Activated CD8-positive, alpha-beta memory T cell treated with anti-CD3 and anti-CD28 coated beads, Interleukin-2, amount 10 ng/mL, durations not matched to agents 7 days and 5 days (primary cell): Measurements from ENCODE around the gene TPST1. TPM values are rescaled to one million over a fixed set of nuclear protein-coding genes. Genes with fewer than 3 reads are reported as not detected.

Experiments
- ATAC-seq: fragments of 150-1000 bp; cut with Tn5 transposase; one replicate; pipeline ENCODE4 v1.10.0; 2021; ENCODE audit warnings: moderate library complexity
- CTCF ChIA-PET: fragments of 350-600 bp; sonication (Branson Sonifier 250); formaldehyde crosslinking; loops from one replicate; lab custom pipeline; 2021; ENCODE audit warnings: antibody characterized with exemption; lab: Charles Lee
- DNase-seq: peaks from one replicate; pipeline ENCODE4 v3.0.0-alpha.2; 2020
- H3K27ac Mint-ChIP-seq: one replicate; pipeline ENCODE4 v1.8.0; 2021; ENCODE audit warnings: mild to moderate bottlenecking, mixed read lengths
- H3K27me3 Mint-ChIP-seq: one replicate; pipeline ENCODE4 v1.8.0; 2021; ENCODE audit warnings: mixed read lengths
- H3K36me3 Mint-ChIP-seq: one replicate; pipeline ENCODE4 v1.8.0; 2021; ENCODE audit warnings: mild to moderate bottlenecking, mixed read lengths
- H3K4me1 Mint-ChIP-seq: one replicate; pipeline ENCODE4 v1.8.0; 2021; ENCODE audit warnings: mixed read lengths
- H3K4me3 Mint-ChIP-seq: one replicate; pipeline ENCODE4 v1.8.0; 2021; ENCODE audit warnings: mild to moderate bottlenecking, moderate library complexity, mixed read lengths
- H3K9me3 Mint-ChIP-seq: one replicate; pipeline ENCODE4 v1.8.0; 2022; ENCODE audit warnings: low read depth, mixed read lengths
- total RNA-seq, 2 experiments: library from RNA; stranded (reverse); gene quantifications; one replicate each; pipeline ENCODE4 v1.2.3, GENCODE V29; 2021

TPST1 gene
- total RNA-seq, 2 experiments from 2014 or later, result 0.85 to 1.1 TPM

- Mint-ChIP-seq H3K36me3 (no peaks in the 10 kb centered on the region), H3K9me3 (no peaks in the 10 kb centered on the region), H3K27ac (no peak overlapping the region), H3K4me3 (no peak overlapping the region), H3K27me3 (no peaks in the 10 kb centered on the region), H3K4me1 (no peaks in the 10 kb centered on the region)
- DNase-seq (no peak), ATAC-seq (no peak)
- CTCF ChIA-PET, result no interaction called here
These were observed 28.2 kb upstream of the TPST1 start for GRCh38 chr7:66176914-66177313.

GRCh38 chr7:66178258-66178657 lies 26.9 kb upstream of the TPST1 start:
- CTCF ChIA-PET, result interaction anchor here (0.6 kb wide), 1 partner anchor 530 kb away, joined by 3 read pairs; no protein-coding TSS in a partner anchor
- H3K4me1 Mint-ChIP-seq, result no peaks in the 10 kb centered on the region
- no peak overlapping the region for H3K4me3 Mint-ChIP-seq
- no peaks in the 10 kb centered on the region for H3K27me3 Mint-ChIP-seq
- ATAC-seq, result no peak
- no peak for DNase-seq
- H3K36me3 Mint-ChIP-seq, result no peaks in the 10 kb centered on the region
- H3K9me3 Mint-ChIP-seq, result no peaks in the 10 kb centered on the region
- H3K27ac Mint-ChIP-seq, result no peak overlapping the region

GRCh38 chr7:66181329-66181728 lies 23.8 kb upstream of the TPST1 start:
- Mint-ChIP-seq H3K4me1 (no peaks in the 10 kb centered on the region), H3K9me3 (no peaks in the 10 kb centered on the region), H3K27me3 (no peaks in the 10 kb centered on the region), H3K4me3 (no peak overlapping the region), H3K36me3 (no peaks in the 10 kb centered on the region), H3K27ac (no peak overlapping the region)
- DNase-seq (no peak), ATAC-seq (no peak)
- CTCF ChIA-PET, result no interaction called here

GRCh38 chr7:66181845-66182244 lies 23.3 kb upstream of the TPST1 start:
- Mint-ChIP-seq H3K36me3 (no peaks in the 10 kb centered on the region), H3K27ac (no peak overlapping the region), H3K4me3 (no peak overlapping the region), H3K4me1 (no peaks in the 10 kb centered on the region), H3K27me3 (no peaks in the 10 kb centered on the region), H3K9me3 (no peaks in the 10 kb centered on the region)
- CTCF ChIA-PET, result no interaction called here
- DNase-seq, result no peak
- ATAC-seq, result no peak

GRCh38 chr7:66182920-66183319 lies 22.2 kb upstream of the TPST1 start:
- Mint-ChIP-seq H3K9me3 (no peaks in the 10 kb centered on the region), H3K36me3 (no peaks in the 10 kb centered on the region), H3K4me3 (no peak overlapping the region), H3K27ac (no peak overlapping the region), H3K4me1 (no peaks in the 10 kb centered on the region), H3K27me3 (no peaks in the 10 kb centered on the region)
- CTCF ChIA-PET, result no interaction called here
- DNase-seq (no peak), ATAC-seq (no peak)

GRCh38 chr7:66183700-66184099 lies 21.4 kb upstream of the TPST1 start:
- H3K27me3 Mint-ChIP-seq, result no peaks in the 10 kb centered on the region
- DNase-seq (no peak), ATAC-seq (no peak)
- peaks cover 3% of the 10 kb centered on the region for H3K9me3 Mint-ChIP-seq
- no peaks in the 10 kb centered on the region for H3K4me1 Mint-ChIP-seq
- no peak overlapping the region for H3K27ac Mint-ChIP-seq
- CTCF ChIA-PET, result no interaction called here
- no peak overlapping the region for H3K4me3 Mint-ChIP-seq
- H3K36me3 Mint-ChIP-seq, result no peaks in the 10 kb centered on the region

GRCh38 chr7:66185680-66186187 lies 19.4 kb upstream of the TPST1 start:
- Mint-ChIP-seq H3K27me3 (no peaks in the 10 kb centered on the region), H3K27ac (no peak overlapping the region), H3K36me3 (no peaks in the 10 kb centered on the region), H3K9me3 (peaks cover 3% of the 10 kb centered on the region), H3K4me3 (no peak overlapping the region), H3K4me1 (no peaks in the 10 kb centered on the region)
- CTCF ChIA-PET, result no interaction called here
- no peak for DNase-seq
- no peak for ATAC-seq

- H3K27ac Mint-ChIP-seq, result no peak overlapping the region
These were observed 18.1 kb upstream of the TPST1 start for GRCh38 chr7:66186991-66187390.

GRCh38 chr7:66187905-66188304 lies 17.2 kb upstream of the TPST1 start:
- DNase-seq (no peak), ATAC-seq (no peak)
- CTCF ChIA-PET, result no interaction called here
- Mint-ChIP-seq H3K4me1 (no peaks in the 10 kb centered on the region), H3K27me3 (no peaks in the 10 kb centered on the region), H3K36me3 (no peaks in the 10 kb centered on the region), H3K9me3 (peaks cover 3% of the 10 kb centered on the region), H3K4me3 (no peak overlapping the region), H3K27ac (no peak overlapping the region)

More at GRCh38 chr7:66186991-66187390, 18.1 kb upstream of the TPST1 start:
- no peak overlapping the region for H3K4me3 Mint-ChIP-seq
- H3K27me3 Mint-ChIP-seq, result no peaks in the 10 kb centered on the region
- CTCF ChIA-PET, result no interaction called here
- ATAC-seq, result no peak
- DNase-seq, result no peak
- H3K36me3 Mint-ChIP-seq, result no peaks in the 10 kb centered on the region
- peaks cover 3% of the 10 kb centered on the region for H3K9me3 Mint-ChIP-seq
- no peaks in the 10 kb centered on the region for H3K4me1 Mint-ChIP-seq

- no peak overlapping the region for H3K27ac Mint-ChIP-seq
- ATAC-seq (no peak), DNase-seq (no peak)
- CTCF ChIA-PET, result interaction anchor here (0.6 kb wide), 1 partner anchor 90 kb away, joined by 3 read pairs; no protein-coding TSS in a partner anchor
- H3K36me3 Mint-ChIP-seq, result no peaks in the 10 kb centered on the region
- no peaks in the 10 kb centered on the region for H3K4me1 Mint-ChIP-seq
- no peak overlapping the region for H3K4me3 Mint-ChIP-seq
- H3K9me3 Mint-ChIP-seq, result peaks cover 3% of the 10 kb centered on the region
- H3K27me3 Mint-ChIP-seq, result no peaks in the 10 kb centered on the region
These were observed 16.5 kb upstream of the TPST1 start for GRCh38 chr7:66188645-66189044.

- Mint-ChIP-seq H3K4me3 (no peak overlapping the region), H3K4me1 (no peaks in the 10 kb centered on the region), H3K27ac (no peak overlapping the region), H3K27me3 (no peaks in the 10 kb centered on the region), H3K36me3 (no peaks in the 10 kb centered on the region), H3K9me3 (peaks cover 3% of the 10 kb centered on the region)
- DNase-seq (no peak), ATAC-seq (no peak)
- CTCF ChIA-PET, result no interaction called here
These were observed 15.2 kb upstream of the TPST1 start for GRCh38 chr7:66189695-66190503.

- Mint-ChIP-seq H3K27ac (no peak overlapping the region), H3K4me1 (no peaks in the 10 kb centered on the region), H3K36me3 (no peaks in the 10 kb centered on the region), H3K9me3 (peaks cover 3% of the 10 kb centered on the region), H3K27me3 (no peaks in the 10 kb centered on the region), H3K4me3 (no peak overlapping the region)
- no peak for ATAC-seq
- no peak for DNase-seq
- CTCF ChIA-PET, result no interaction called here
These were observed 14.7 kb upstream of the TPST1 start for GRCh38 chr7:66190504-66190857.

GRCh38 chr7:66193146-66193725 lies 11.9 kb upstream of the TPST1 start:
- ATAC-seq, result no peak
- Mint-ChIP-seq H3K27me3 (no peaks in the 10 kb centered on the region), H3K27ac (no peak overlapping the region), H3K4me1 (no peaks in the 10 kb centered on the region), H3K36me3 (no peaks in the 10 kb centered on the region), H3K4me3 (no peak overlapping the region), H3K9me3 (peaks cover 3% of the 10 kb centered on the region)
- CTCF ChIA-PET, result no interaction called here
- DNase-seq, result no peak

GRCh38 chr7:66198469-66198868 lies 6.7 kb upstream of the TPST1 start:
- peaks cover 13% of the 10 kb centered on the region for H3K27me3 Mint-ChIP-seq
- DNase-seq (no peak), ATAC-seq (no peak)
- no peak overlapping the region for H3K4me3 Mint-ChIP-seq
- no peaks in the 10 kb centered on the region for H3K9me3 Mint-ChIP-seq
- H3K36me3 Mint-ChIP-seq, result no peaks in the 10 kb centered on the region
- peaks cover 5% of the 10 kb centered on the region for H3K4me1 Mint-ChIP-seq
- CTCF ChIA-PET, result no interaction called here
- H3K27ac Mint-ChIP-seq, result no peak overlapping the region
